K562 (cell line): ENCODE results near the gene TNPO2. TPM values are rescaled to one million over a fixed set of nuclear protein-coding genes. Genes with fewer than 3 reads are reported as not detected.

Experiments
- BRF1 ChIP-seq: IDR thresholded peaks from 3 replicates; pipeline ENCODE4 v1.6.1; 2011; ENCODE audit warnings: borderline replicate concordance, mild to moderate bottlenecking; ENCODE audit not compliant: insufficient read length; ENCODE audit errors: extremely low read depth
- CHD4 ChIP-seq: fragments of 200-600 bp; sonication (generic); IDR thresholded peaks from 3 replicates; pipeline ENCODE4 v1.6.1; 2012; ENCODE audit warnings: low read depth, mild to moderate bottlenecking, mixed read lengths, low read length, inconsistent platforms; ENCODE audit not compliant: insufficient read depth, insufficient replicate concordance, poor library complexity, severe bottlenecking
- E2F5 ChIP-seq: sonication (generic); formaldehyde crosslinking; IDR thresholded peaks from 2 replicates; pipeline ENCODE4 v1.8.0; 2022; ENCODE audit warnings: mild to moderate bottlenecking, missing genetic modification reagents
- ETV6 ChIP-seq, 3 experiments: fragments of 150-350 bp in 1 of 3; sonication (generic) in 1 of 3; formaldehyde crosslinking in 1 of 3; IDR thresholded peaks; 2 replicates each; pipeline versions ENCODE4 v1.6.1 to v1.8.0; 2014 to 2022; ENCODE audit warnings: borderline replicate concordance in 2 of 3, low read depth in 2 of 3, antibody characterized with exemption in 1 of 3, low read length in 1 of 3, mild to moderate bottlenecking in 1 of 3, missing genetic modification reagents in 1 of 3
- GTF2E2 ChIP-seq: fragments of 200-800 bp; sonication (Bioruptor generic); IDR thresholded peaks from 2 replicates; pipeline ENCODE4 v1.6.1; 2016; ENCODE audit warnings: missing genetic modification characterization, missing compliant biosample characterization
- HNRNPK ChIP-seq: fragments of 200-400 bp; formaldehyde crosslinking; IDR thresholded peaks from one replicate; pipeline ENCODE4 v1.6.1; 2018; ENCODE audit warnings: mild to moderate bottlenecking, low read depth, low read length; ENCODE audit not compliant: poor library complexity, severe bottlenecking
- MTA3 ChIP-seq: fragments of 450-650 bp; formaldehyde crosslinking; IDR thresholded peaks from 2 replicates; pipeline ENCODE4 v1.6.1; 2017; ENCODE audit warnings: mild to moderate bottlenecking, borderline replicate concordance
- NR2F6 ChIP-seq: fragments of 450-650 bp; formaldehyde crosslinking; IDR thresholded peaks from 2 replicates; pipeline ENCODE4 v1.4.0; 2020; ENCODE audit warnings: mild to moderate bottlenecking
- POLR2AphosphoS2 ChIP-seq: IDR thresholded peaks from 2 replicates; pipeline ENCODE4 v1.6.1; 2012; ENCODE audit warnings: low read length, improper control_type of control experiment
- POLR2AphosphoS5 ChIP-seq: IDR thresholded peaks from 2 replicates; pipeline ENCODE4 v1.6.1; 2011; ENCODE audit warnings: mild to moderate bottlenecking, low read depth, low read length, moderate library complexity; ENCODE audit not compliant: control insufficient read depth, insufficient read depth
- SLC30A9 ChIP-seq: fragments of 250-450 bp; sonication (Bioruptor Pico); IDR thresholded peaks from 2 replicates; pipeline ENCODE4 v1.8.0; 2022; ENCODE audit warnings: mild to moderate bottlenecking, moderate library complexity
- SMARCA5 ChIP-seq: fragments of 450-650 bp; IDR thresholded peaks from 2 replicates; pipeline ENCODE4 v1.6.1; 2016
- STAG1 ChIP-seq: sonication (generic); formaldehyde crosslinking; IDR thresholded peaks from 2 replicates; pipeline ENCODE4 v1.5.0; 2020; ENCODE audit warnings: missing genetic modification reagents, borderline replicate concordance
- TAF1 ChIP-seq: IDR thresholded peaks from 2 replicates; pipeline ENCODE4 v1.6.1; 2011; ENCODE audit warnings: mild to moderate bottlenecking, low read length, moderate library complexity; ENCODE audit not compliant: insufficient read depth, control insufficient read depth, severe bottlenecking; ENCODE audit errors: extremely low read depth
- TCFL5 ChIP-seq: fragments of 250-450 bp; sonication (Bioruptor Pico); conservative IDR thresholded peaks from 2 replicates; pipeline ENCODE4 v1.6.1; 2021; ENCODE audit warnings: mild to moderate bottlenecking, moderate library complexity, matching md5 sums
- ZBTB8A ChIP-seq: fragments of 450-650 bp; IDR thresholded peaks from 2 replicates; pipeline ENCODE4 v1.6.1; 2018; ENCODE audit warnings: mild to moderate bottlenecking, moderate library complexity; ENCODE audit not compliant: partially characterized antibody
- ZFP36 ChIP-seq: fragments of 150-350 bp; IDR thresholded peaks from 2 replicates; pipeline ENCODE4 v1.6.1; 2018; ENCODE audit warnings: low read length, low read depth; ENCODE audit not compliant: partially characterized antibody
- ZFP91 ChIP-seq: sonication (generic); formaldehyde crosslinking; IDR thresholded peaks from 2 replicates; pipeline ENCODE4 v1.8.0; 2022; ENCODE audit warnings: mild to moderate bottlenecking, missing genetic modification reagents
- ZNF316 ChIP-seq: fragments of 450-650 bp; IDR thresholded peaks from 2 replicates; pipeline ENCODE4 v1.6.1; 2016
- ZNF511 ChIP-seq: sonication (generic); formaldehyde crosslinking; IDR thresholded peaks from 2 replicates; pipeline ENCODE4 v1.8.0; 2022; ENCODE audit warnings: mild to moderate bottlenecking, missing genetic modification reagents
- ZNF584 ChIP-seq: fragments of 200-800 bp; sonication (Bioruptor generic); IDR thresholded peaks from 2 replicates; pipeline ENCODE4 v1.6.1; 2016; ENCODE audit warnings: low read depth, mild to moderate bottlenecking, missing genetic modification characterization, missing compliant biosample characterization
- ZNF830 ChIP-seq: fragments of 250-450 bp; sonication (Bioruptor Pico); IDR thresholded peaks from 2 replicates; pipeline ENCODE4 v1.5.0; 2021; ENCODE audit warnings: mild to moderate bottlenecking
- polyA plus RNA-seq, 8 experiments: library from polyadenylated mRNA; depleted of rRNA in 4 of 8; stranded (reverse) in 5 of 8; unstranded in 3 of 8; fragments of >200 nt; fragmentation: Nextera tagmentation in 2 of 8; fragmentation: Illumina TruSeq in 1 of 8; extraction: Ambion mirVana in 2 of 8; extraction: Trizol in 1 of 8; gene quantifications; 2 replicates each; pipeline versions ENCODE4 v1.2.1 to v1.2.3, GENCODE V29; 2011 to 2014; ENCODE audit warnings: inconsistent platforms in 1 of 8, missing spikeins in 1 of 8
- total RNA-seq, 7 experiments: library from RNA; depleted of rRNA in 6 of 7; stranded (reverse); fragments of >200 nt in 6 of 7; fragmentation: Illumina TruSeq in 2 of 7; extraction: Trizol in 2 of 7; gene quantifications; 2 replicates each; pipeline versions ENCODE4 v1.2.1 to v1.2.3, GENCODE V29; 2011 to 2021; ENCODE audit warnings: low replicate concordance in 1 of 7
- TF ChIP-seq, protein P1 (sequence below): fragments of 450-650 bp; IDR thresholded peaks from 2 replicates; pipeline ENCODE4 v1.6.1; 2016; ENCODE audit warnings: antibody characterized with exemption

TNPO2 gene
- total and polyA plus RNA-seq, 9 of the 15 experiments (the other 6 are each of a cell fraction or from before 2014, with no cell fraction given): 6.0 to 126 (median 53.8) TPM

DNA sequence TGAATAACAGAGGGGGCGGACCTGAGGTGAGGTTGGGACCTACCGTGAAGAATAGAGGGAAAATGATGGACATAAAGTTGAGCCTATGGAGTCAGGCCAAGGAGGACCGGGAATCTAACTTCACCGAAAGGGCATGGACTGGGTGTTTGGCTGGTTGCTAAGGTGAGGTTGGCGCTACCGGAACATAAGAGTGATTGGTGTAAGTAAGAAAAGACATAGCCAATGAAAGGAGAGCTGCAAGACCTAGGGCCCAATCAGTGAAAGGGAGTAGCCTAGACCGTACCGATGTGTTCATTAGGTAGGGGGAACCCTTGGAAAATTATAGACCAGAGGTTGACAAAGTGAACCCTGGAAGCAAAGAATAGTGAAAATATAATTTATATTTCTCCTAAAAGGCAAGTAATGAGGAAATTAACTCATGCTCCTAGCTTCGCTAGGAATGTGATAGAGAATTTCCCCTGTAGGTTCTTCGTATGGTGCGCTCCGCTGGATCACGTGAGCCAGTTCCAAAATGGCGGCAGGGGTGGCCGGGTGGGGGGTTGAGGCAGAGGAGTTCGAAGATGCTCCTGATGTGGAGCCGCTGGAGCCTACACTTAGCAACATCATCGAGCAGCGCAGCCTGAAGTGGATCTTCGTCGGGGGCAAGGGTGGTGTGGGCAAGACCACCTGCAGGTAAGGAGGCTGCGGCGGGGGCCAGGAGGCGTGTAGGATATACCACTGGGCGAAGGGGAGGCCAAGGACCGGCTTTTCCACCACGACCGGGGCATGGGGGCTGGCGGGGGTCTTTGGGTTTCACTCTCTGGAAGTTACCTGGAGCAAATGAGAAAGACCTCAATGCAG, 13.5 kb upstream of the TNPO2 start, which contains the start of gene GET3 (continued):
- no peak for TF ChIP-seq SLC30A9
- TF ChIP-seq NR2F6: no peak
- peak; percentile 49; the same call in 1 of the 2 replicates for TF ChIP-seq ZNF511 (CRISPR knock-in tag)
- TF ChIP-seq E2F5 (CRISPR knock-in tag): no peak
- TF ChIP-seq SMARCA5: no peak
- no peak for TF ChIP-seq CHD4
- no peak for TF ChIP-seq MTA3
- peak; percentile 92 for TF ChIP-seq TAF1
- no peak for TF ChIP-seq ZNF584 (CRISPR knock-in tag)
- no peak for TF ChIP-seq ETV6 (IDR thresholded peaks at IDR 0.05; ENCODE audit: borderline replicate concordance in 1 of 2, low read depth in 2 of 2, low read length in 1 of 2)
- no peak for TF ChIP-seq ETV6 (CRISPR knock-in tag; IDR thresholded peaks at IDR 0.05; ENCODE audit: borderline replicate concordance)
- TF ChIP-seq, protein P1, sequence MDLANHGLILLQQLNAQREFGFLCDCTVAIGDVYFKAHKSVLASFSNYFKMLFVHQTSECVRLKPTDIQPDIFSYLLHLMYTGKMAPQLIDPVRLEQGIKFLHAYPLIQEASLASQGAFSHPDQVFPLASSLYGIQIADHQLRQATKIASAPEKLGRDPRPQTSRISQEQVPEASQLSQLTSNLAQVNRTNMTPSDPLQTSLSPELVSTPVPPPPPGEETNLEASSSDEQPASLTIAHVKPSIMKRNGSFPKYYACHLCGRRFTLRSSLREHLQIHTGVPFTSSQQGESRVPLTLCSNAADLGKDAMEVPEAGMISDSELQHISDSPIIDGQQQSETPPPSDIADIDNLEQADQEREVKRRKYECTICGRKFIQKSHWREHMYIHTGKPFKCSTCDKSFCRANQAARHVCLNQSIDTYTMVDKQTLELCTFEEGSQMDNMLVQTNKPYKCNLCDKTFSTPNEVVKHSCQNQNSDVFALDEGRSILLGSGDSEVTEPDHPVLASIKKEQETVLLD: no peak
- TF ChIP-seq TCFL5 (CRISPR knock-in tag): 0 out of 2 replicates have a peak, but pooled peaks have one; percentile 18
- TF ChIP-seq ZNF830 (CRISPR knock-in tag): no peak
- TF ChIP-seq GTF2E2 (tag): no peak
- no peak for TF ChIP-seq HNRNPK
- no peak for TF ChIP-seq ZFP36
- no peak for TF ChIP-seq ZNF316
- TF ChIP-seq ZFP91 (CRISPR knock-in tag): no peak
- TF ChIP-seq BRF1: no peak
- no peak for TF ChIP-seq POLR2AphosphoS2
- no peak for TF ChIP-seq ZBTB8A
- peak; percentile 75; the same call in 1 of the 2 replicates for TF ChIP-seq POLR2AphosphoS5
- no peak for TF ChIP-seq STAG1 (CRISPR knock-in tag)
